Colonic mucosa (tissue), 4 donors: ENCODE results near the gene HOXD10. TPM values are rescaled to one million over a fixed set of nuclear protein-coding genes. Genes with fewer than 3 reads are reported as not detected.

Source experiments
- DNase-seq: peaks from one replicate; pipeline ENCODE4 v3.0.0-alpha.2; 2020
- H3K27ac ChIP-seq: fragments of 200-600 bp; one replicate; pipeline ENCODE4 v1.8.0; 2021
- H3K27me3 ChIP-seq: fragments of 200-600 bp; one replicate; pipeline ENCODE4 v1.8.0; 2021
- H3K36me3 ChIP-seq: fragments of 200-600 bp; one replicate; pipeline ENCODE4 v1.8.0; 2021
- H3K4me1 ChIP-seq: fragments of 200-600 bp; one replicate; pipeline ENCODE4 v1.8.0; 2021; ENCODE audit warnings: mild to moderate bottlenecking
- H3K4me3 ChIP-seq: fragments of 200-600 bp; one replicate; pipeline ENCODE4 v1.8.0; 2021
- H3K9ac ChIP-seq, 2 donors: one replicate each; pipeline ENCODE4 v1.7.0; 2013; ENCODE audit warnings: control low read depth in 2 of 2, low read depth in 2 of 2, low read length in 2 of 2
- H3K9me3 ChIP-seq: fragments of 200-600 bp; one replicate; pipeline ENCODE4 v1.8.0; 2021
- CTCF ChIP-seq: fragments of 200-600 bp; IDR thresholded peaks from one replicate; pipeline ENCODE4 v1.8.0; 2022; ENCODE audit warnings: antibody characterized with exemption, mild to moderate bottlenecking
- intact Hi-C: fragments of 100-400 bp; cut with DNase I; formaldehyde crosslinking; loops from one replicate; pipeline ENCODE4 v1.14.1; 2022
- total RNA-seq, 2 donors: library from RNA; stranded (reverse); fragmentation: NEBNext Ultra II Directional in 1 of 2; extraction: Animal tissue kit (Norgen Biotek cat#: 25700) in 1 of 2; gene quantifications; one replicate each; pipeline ENCODE4 v1.2.1, GENCODE V29; 2021
- donor health status: healthy.
- donor health status: DM: no; HTN: no; CAD: no.
- donor health status: DM: no; HTN: no; CAD: no.

Gene HOXD10
- total RNA-seq, 2 donors from 2014 or later: 0.32 to 1.9 TPM

GRCh38 chr2:176105078-176105729 is 11.4 kb upstream of the HOXD10 start:
- no peak for DNase-seq
- Histone ChIP-seq H3K27ac (peak overlapping the region; percentile 63), H3K4me3 (peak overlapping the region; percentile 26)

GRCh38 chr2:176105730-176106580 is 10.6 kb upstream of the HOXD10 start:
- H3K27ac ChIP-seq: peak overlapping the region; percentile 62
- H3K36me3 ChIP-seq: no peaks in the 10 kb centered on the region
- H3K9ac ChIP-seq: peak overlapping the region; percentile 57 to 79
- DNase-seq: no peak
- H3K4me1 ChIP-seq: peaks cover 3% of the 10 kb centered on the region
- intact Hi-C loops: no loop called here
- peak overlapping the region; percentile 27 for H3K4me3 ChIP-seq
- TF ChIP-seq CTCF: no peak
- H3K9me3 ChIP-seq: no peaks in the 10 kb centered on the region
- H3K27me3 ChIP-seq: peaks cover 90% of the 10 kb centered on the region

More at GRCh38 chr2:176105078-176105729, 11.4 kb upstream of the HOXD10 start:
- Histone ChIP-seq H3K9me3 (no peaks in the 10 kb centered on the region), H3K4me1 (peaks cover 3% of the 10 kb centered on the region), H3K36me3 (no peaks in the 10 kb centered on the region), H3K27me3 (peaks cover 91% of the 10 kb centered on the region), H3K9ac (peak overlapping the region; percentile 55 to 79)
- intact Hi-C loops: no loop called here
- no peak for TF ChIP-seq CTCF

GRCh38 chr2:176106581-176107539 is 9.7 kb upstream of the HOXD10 start, which contains the start of gene HOXD11:
TSS of gene HOXD11 (plus strand) at chr2:176107280. CDS start at chr2:176107356, 76 bp downstream.
- H3K4me3 ChIP-seq: peak within 1 kb of the TSS; percentile 27
- no peak for TF ChIP-seq CTCF
- H3K27me3 ChIP-seq: peaks cover 90% of the 10 kb centered on the region
- H3K9ac ChIP-seq: peak within 1 kb of the TSS; percentile 49 to 57
- H3K27ac ChIP-seq: peak within 1 kb of the TSS; percentile 62
- H3K4me1 ChIP-seq: peaks cover 3% of the 10 kb centered on the region
- intact Hi-C loops: no loop called here
- DNase-seq: peak; percentile 41
- H3K9me3 ChIP-seq: no peaks in the 10 kb centered on the region
- no peaks in the 10 kb centered on the region for H3K36me3 ChIP-seq

GRCh38 chr2:176107731-176108181 is 8.8 kb upstream of the HOXD10 start:
- H3K27me3 ChIP-seq: peaks cover 92% of the 10 kb centered on the region
- H3K4me1 ChIP-seq: peaks cover 3% of the 10 kb centered on the region
- H3K9ac ChIP-seq: peak overlapping the region in 1 of 2 donors; percentile 48
- no peak for TF ChIP-seq CTCF
- no peaks in the 10 kb centered on the region for H3K9me3 ChIP-seq
- H3K36me3 ChIP-seq: no peaks in the 10 kb centered on the region
- peak overlapping the region; percentile 17 for H3K4me3 ChIP-seq
- no peak overlapping the region for H3K27ac ChIP-seq
- intact Hi-C loops: no loop called here
- DNase-seq: peak; percentile 12
